Thyroid gland (tissue), 4 donors: ENCODE data around the gene RMI1.

ENCODE experiments used
- POLR2A ChIP-seq, 2 donors: fragments of 450-650 bp; IDR thresholded peaks; one replicate each; pipeline ENCODE4 v1.6.1; 2017; ENCODE audit warnings: antibody characterized with exemption in 2 of 2, mild to moderate bottlenecking in 2 of 2, moderate library complexity in 1 of 2
- TF ChIP-seq, protein P1 (sequence below), 6 experiments: fragments of 200-600 bp in 3 of 6; fragments of 450-650 bp in 3 of 6; sonication (generic) in 3 of 6; IDR thresholded peaks; one replicate each; pipeline ENCODE4 v1.5.1; 2016 to 2019; ENCODE audit warnings: antibody characterized with exemption in 6 of 6, mild to moderate bottlenecking in 2 of 6, inconsistent platforms in 1 of 6, moderate library complexity in 1 of 6

DNA sequence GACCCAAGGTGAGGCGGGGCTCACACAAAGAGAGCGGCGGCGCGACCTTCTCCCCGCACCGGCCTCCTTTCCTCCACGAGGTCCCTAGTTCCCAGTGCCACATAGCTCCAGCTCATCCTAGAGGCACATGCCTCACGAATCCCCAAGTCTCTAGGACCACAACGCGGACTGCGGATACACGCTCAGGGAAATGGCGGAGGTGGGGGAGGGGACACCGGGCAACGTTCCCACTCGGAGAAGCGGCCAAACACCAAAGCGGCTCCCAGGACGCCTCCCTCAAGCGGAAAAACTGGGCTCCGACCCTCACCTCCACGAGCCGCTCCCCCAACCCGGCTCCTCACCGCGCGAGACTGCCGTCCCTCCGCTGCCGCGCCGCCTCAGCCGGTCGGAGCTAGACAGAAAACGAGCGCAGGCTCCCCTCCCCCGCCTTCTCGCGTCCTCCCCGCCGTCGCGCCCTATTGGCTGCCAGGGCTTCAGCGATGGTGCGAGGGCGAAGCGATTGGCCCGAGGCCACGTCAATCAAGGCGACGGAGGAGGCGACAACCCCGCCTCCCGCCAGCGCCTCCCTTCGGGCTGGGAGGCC lies 702 bp upstream of the RMI1 start, which contains the start of gene HNRNPK:
- TF ChIP-seq, protein P1, sequence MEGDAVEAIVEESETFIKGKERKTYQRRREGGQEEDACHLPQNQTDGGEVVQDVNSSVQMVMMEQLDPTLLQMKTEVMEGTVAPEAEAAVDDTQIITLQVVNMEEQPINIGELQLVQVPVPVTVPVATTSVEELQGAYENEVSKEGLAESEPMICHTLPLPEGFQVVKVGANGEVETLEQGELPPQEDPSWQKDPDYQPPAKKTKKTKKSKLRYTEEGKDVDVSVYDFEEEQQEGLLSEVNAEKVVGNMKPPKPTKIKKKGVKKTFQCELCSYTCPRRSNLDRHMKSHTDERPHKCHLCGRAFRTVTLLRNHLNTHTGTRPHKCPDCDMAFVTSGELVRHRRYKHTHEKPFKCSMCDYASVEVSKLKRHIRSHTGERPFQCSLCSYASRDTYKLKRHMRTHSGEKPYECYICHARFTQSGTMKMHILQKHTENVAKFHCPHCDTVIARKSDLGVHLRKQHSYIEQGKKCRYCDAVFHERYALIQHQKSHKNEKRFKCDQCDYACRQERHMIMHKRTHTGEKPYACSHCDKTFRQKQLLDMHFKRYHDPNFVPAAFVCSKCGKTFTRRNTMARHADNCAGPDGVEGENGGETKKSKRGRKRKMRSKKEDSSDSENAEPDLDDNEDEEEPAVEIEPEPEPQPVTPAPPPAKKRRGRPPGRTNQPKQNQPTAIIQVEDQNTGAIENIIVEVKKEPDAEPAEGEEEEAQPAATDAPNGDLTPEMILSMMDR (IDR thresholded peaks at IDR 0.05) = no peak
- peak; percentile 82 to 90 for TF ChIP-seq POLR2A (IDR thresholded peaks at IDR 0.05)
